Measurements from ENCODE around the gene KCNG4. TPM values are rescaled to one million over a fixed set of nuclear protein-coding genes. Genes with fewer than 3 reads are reported as not detected.
"Not testable (repeated sequence)": the region's sequence is repeated elsewhere in the genome, so short reads cannot be mapped to it uniquely, and the experiment has no call there.

KCNG4 gene
- total and polyA plus RNA-seq, 4 donors = not detected

DNA sequence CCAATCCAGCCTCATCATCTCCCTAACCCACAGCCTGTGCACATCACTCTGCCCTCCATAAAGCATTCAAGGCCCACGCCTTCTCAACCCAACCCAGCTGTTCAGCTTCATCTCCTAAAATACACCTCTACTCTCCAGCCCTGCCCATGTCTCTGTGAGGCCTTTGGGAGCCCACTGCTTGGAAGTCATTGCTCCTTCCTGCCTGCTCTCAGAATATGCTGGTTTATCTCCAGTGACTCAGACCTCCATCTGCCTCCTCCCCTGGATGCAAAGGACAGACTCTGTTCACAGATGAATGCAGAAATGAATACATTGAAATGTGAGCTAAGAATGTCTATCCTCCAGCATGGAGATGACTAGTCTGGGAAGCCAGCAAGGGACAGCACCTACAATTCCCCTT is 19.0 kb downstream of the KCNG4 start:
- no peak for TF ChIP-seq JUND (IDR thresholded peaks at IDR 0.05)
- no peak for TF ChIP-seq FOXA2 (IDR thresholded peaks at IDR 0.05)
- TF ChIP-seq, protein P1, sequence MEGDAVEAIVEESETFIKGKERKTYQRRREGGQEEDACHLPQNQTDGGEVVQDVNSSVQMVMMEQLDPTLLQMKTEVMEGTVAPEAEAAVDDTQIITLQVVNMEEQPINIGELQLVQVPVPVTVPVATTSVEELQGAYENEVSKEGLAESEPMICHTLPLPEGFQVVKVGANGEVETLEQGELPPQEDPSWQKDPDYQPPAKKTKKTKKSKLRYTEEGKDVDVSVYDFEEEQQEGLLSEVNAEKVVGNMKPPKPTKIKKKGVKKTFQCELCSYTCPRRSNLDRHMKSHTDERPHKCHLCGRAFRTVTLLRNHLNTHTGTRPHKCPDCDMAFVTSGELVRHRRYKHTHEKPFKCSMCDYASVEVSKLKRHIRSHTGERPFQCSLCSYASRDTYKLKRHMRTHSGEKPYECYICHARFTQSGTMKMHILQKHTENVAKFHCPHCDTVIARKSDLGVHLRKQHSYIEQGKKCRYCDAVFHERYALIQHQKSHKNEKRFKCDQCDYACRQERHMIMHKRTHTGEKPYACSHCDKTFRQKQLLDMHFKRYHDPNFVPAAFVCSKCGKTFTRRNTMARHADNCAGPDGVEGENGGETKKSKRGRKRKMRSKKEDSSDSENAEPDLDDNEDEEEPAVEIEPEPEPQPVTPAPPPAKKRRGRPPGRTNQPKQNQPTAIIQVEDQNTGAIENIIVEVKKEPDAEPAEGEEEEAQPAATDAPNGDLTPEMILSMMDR (IDR thresholded peaks at IDR 0.05; ENCODE audit: low read depth, low read length, missing input control) = no peak
- TF ChIP-seq TAF1 (conservative IDR thresholded peaks at IDR 0.05) = no peak
- Histone ChIP-seq H3K4me3 (ENCODE audit: low read depth in 1 of 3, low read length in 3 of 3) (no peak overlapping the region), H3K9ac (ENCODE audit: low read depth in 1 of 2, low read length in 2 of 2) (no peak overlapping the region), H3K4me1 (ENCODE audit: control insufficient read depth in 4 of 4, insufficient read depth in 4 of 4, low read length in 3 of 4) (no peaks in the 10 kb centered on the region), H3K36me3 (ENCODE audit: control insufficient read depth in 4 of 4, insufficient read depth in 3 of 4, low read depth in 1 of 4, low read length in 3 of 4) (no peaks in the 10 kb centered on the region), H3K9me3 (ENCODE audit: control insufficient read depth in 4 of 4, low read length in 3 of 4) (no peaks in the 10 kb centered on the region), H3K27me3 (ENCODE audit: control insufficient read depth in 4 of 4, insufficient read depth in 4 of 4, low read length in 3 of 4) (peaks cover 0 to 2% (median 0%) of the 10 kb centered on the region in 4 donors), H3K27ac (ENCODE audit: low read depth in 1 of 2, low read length in 2 of 2) (no peak overlapping the region)
- 91% methylated on average over 1 of the region's 1 CpG for WGBS
- no peak for DNase-seq (ENCODE audit: low spot score)

- no peak overlapping the region for H3K27ac ChIP-seq (ENCODE audit: low read depth in 1 of 2, low read length in 2 of 2)
- no peaks in the 10 kb centered on the region for H3K36me3 ChIP-seq (ENCODE audit: control insufficient read depth in 4 of 4, insufficient read depth in 3 of 4, low read depth in 1 of 4, low read length in 3 of 4)
- no peak overlapping the region for H3K4me3 ChIP-seq (ENCODE audit: low read depth in 1 of 3, low read length in 3 of 3)
- TF ChIP-seq, protein P1 (IDR thresholded peaks at IDR 0.05; ENCODE audit: low read depth, low read length, missing input control) = no peak
- TF ChIP-seq FOXA1 (IDR thresholded peaks at IDR 0.05) = no peak
- no peak for TF ChIP-seq JUND (IDR thresholded peaks at IDR 0.05)
- no peak for TF ChIP-seq GABPA (IDR thresholded peaks at IDR 0.05 in 1 of 2, conservative IDR thresholded peaks at IDR 0.05 in 1 of 2)
- no peak for TF ChIP-seq FOXA2 (IDR thresholded peaks at IDR 0.05)
- TF ChIP-seq TAF1 (conservative IDR thresholded peaks at IDR 0.05) = no peak
- TF ChIP-seq RAD21 (IDR thresholded peaks at IDR 0.05) = no peak
- TF ChIP-seq HNF4A (conservative IDR thresholded peaks at IDR 0.05) = no peak
- TF ChIP-seq, protein P2, sequence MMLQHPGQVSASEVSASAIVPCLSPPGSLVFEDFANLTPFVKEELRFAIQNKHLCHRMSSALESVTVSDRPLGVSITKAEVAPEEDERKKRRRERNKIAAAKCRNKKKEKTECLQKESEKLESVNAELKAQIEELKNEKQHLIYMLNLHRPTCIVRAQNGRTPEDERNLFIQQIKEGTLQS (IDR thresholded peaks at IDR 0.05) = no peak
- DNase-seq (ENCODE audit: low spot score) = no peak
- H3K4me1 ChIP-seq (ENCODE audit: control insufficient read depth in 4 of 4, insufficient read depth in 4 of 4, low read length in 3 of 4) = no peaks in the 10 kb centered on the region
- H3K9ac ChIP-seq (ENCODE audit: low read depth in 1 of 2, low read length in 2 of 2) = no peak overlapping the region
- no peaks in the 10 kb centered on the region for H3K9me3 ChIP-seq (ENCODE audit: control insufficient read depth in 4 of 4, low read length in 3 of 4)
- WGBS = 73% methylated on average over 6 of the region's 6 CpGs
- peaks cover 0 to 2% (median 0%) of the 10 kb centered on the region in 4 donors for H3K27me3 ChIP-seq (ENCODE audit: control insufficient read depth in 4 of 4, insufficient read depth in 4 of 4, low read length in 3 of 4)
These were observed 20.9 kb downstream of the KCNG4 start for GRCh38 chr16:84218956-84219355.

- no peak overlapping the region for H3K9ac ChIP-seq (ENCODE audit: low read depth in 1 of 2, low read length in 2 of 2)
- H3K4me1 ChIP-seq (ENCODE audit: control insufficient read depth in 4 of 4, insufficient read depth in 4 of 4, low read length in 3 of 4) = no peaks in the 10 kb centered on the region
- H3K27me3 ChIP-seq (ENCODE audit: control insufficient read depth in 4 of 4, insufficient read depth in 4 of 4, low read length in 3 of 4) = peaks cover 0 to 2% (median 0%) of the 10 kb centered on the region in 4 donors
- H3K9me3 ChIP-seq (ENCODE audit: control insufficient read depth in 4 of 4, low read length in 3 of 4) = no peaks in the 10 kb centered on the region
- H3K27ac ChIP-seq (ENCODE audit: low read depth in 1 of 2, low read length in 2 of 2) = no peak overlapping the region
- no peaks in the 10 kb centered on the region for H3K36me3 ChIP-seq (ENCODE audit: control insufficient read depth in 4 of 4, insufficient read depth in 3 of 4, low read depth in 1 of 4, low read length in 3 of 4)
- no peak for DNase-seq (ENCODE audit: low spot score)
- 84% methylated on average over 17 of the region's 17 CpGs for WGBS
- H3K4me3 ChIP-seq (ENCODE audit: low read depth in 1 of 3, low read length in 3 of 3) = no peak overlapping the region
- TF ChIP-seq RAD21 (IDR thresholded peaks at IDR 0.05) (no peak), RXRA (IDR thresholded peaks at IDR 0.05) (no peak)
- TF ChIP-seq, protein P3, sequence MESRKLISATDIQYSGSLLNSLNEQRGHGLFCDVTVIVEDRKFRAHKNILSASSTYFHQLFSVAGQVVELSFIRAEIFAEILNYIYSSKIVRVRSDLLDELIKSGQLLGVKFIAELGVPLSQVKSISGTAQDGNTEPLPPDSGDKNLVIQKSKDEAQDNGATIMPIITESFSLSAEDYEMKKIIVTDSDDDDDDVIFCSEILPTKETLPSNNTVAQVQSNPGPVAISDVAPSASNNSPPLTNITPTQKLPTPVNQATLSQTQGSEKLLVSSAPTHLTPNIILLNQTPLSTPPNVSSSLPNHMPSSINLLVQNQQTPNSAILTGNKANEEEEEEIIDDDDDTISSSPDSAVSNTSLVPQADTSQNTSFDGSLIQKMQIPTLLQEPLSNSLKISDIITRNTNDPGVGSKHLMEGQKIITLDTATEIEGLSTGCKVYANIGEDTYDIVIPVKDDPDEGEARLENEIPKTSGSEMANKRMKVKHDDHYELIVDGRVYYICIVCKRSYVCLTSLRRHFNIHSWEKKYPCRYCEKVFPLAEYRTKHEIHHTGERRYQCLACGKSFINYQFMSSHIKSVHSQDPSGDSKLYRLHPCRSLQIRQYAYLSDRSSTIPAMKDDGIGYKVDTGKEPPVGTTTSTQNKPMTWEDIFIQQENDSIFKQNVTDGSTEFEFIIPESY (IDR thresholded peaks at IDR 0.05) = no peak
These were observed 21.5 kb downstream of the KCNG4 start for GRCh38 chr16:84218176-84218823.

DNA sequence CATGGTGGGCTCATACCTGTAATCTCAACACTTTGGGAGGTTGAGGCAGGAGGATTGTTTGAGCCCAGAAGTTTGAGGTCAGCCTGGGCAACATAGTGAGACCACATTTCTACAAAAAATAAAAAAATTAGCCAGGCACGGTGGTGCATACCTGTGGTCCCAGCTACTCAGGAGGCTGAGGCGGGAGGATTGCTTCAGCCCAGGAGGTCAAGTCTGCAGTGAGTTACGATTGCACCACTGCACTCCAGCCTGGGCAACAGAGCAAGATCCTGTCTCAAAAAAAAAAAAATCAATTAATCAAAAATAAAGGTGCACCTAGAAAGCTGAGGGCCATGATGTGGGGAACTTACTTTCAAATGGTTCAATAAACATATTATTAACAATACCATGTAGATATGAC is 23.7 kb downstream of the KCNG4 start:
- H3K4me3 ChIP-seq (ENCODE audit: low read depth in 1 of 3, low read length in 3 of 3); H3K36me3 ChIP-seq (ENCODE audit: control insufficient read depth in 4 of 4, insufficient read depth in 3 of 4, low read depth in 1 of 4, low read length in 3 of 4); H3K27me3 ChIP-seq (ENCODE audit: control insufficient read depth in 4 of 4, insufficient read depth in 4 of 4, low read length in 3 of 4); H3K9ac ChIP-seq (ENCODE audit: low read depth in 1 of 2, low read length in 2 of 2); H3K4me1 ChIP-seq (ENCODE audit: control insufficient read depth in 4 of 4, insufficient read depth in 4 of 4, low read length in 3 of 4); H3K27ac ChIP-seq (ENCODE audit: low read depth in 1 of 2, low read length in 2 of 2); H3K9me3 ChIP-seq (ENCODE audit: control insufficient read depth in 4 of 4, low read length in 3 of 4); DNase-seq (ENCODE audit: low spot score): not testable (repeated sequence)
- WGBS = 88% methylated on average over 3 of the region's 3 CpGs

All from liver (tissue), 9 donors.